Mucosa of stomach (tissue), 1 donor: ENCODE measurements around the gene AP2A2.

Source experiments
- H3K27me3 ChIP-seq: one replicate; pipeline ENCODE4 v1.7.0; 2013; ENCODE audit warnings: mild to moderate bottlenecking, low read length; ENCODE audit not compliant: control insufficient read depth, insufficient read depth
- H3K36me3 ChIP-seq: one replicate; pipeline ENCODE4 v1.7.0; 2013; ENCODE audit warnings: low read length; ENCODE audit not compliant: control insufficient read depth, insufficient read depth
- H3K4me1 ChIP-seq: one replicate; pipeline ENCODE4 v1.7.0; 2013; ENCODE audit warnings: mild to moderate bottlenecking, low read length; ENCODE audit not compliant: control insufficient read depth, insufficient read depth
- H3K4me3 ChIP-seq: one replicate; pipeline ENCODE4 v1.7.0; 2013; ENCODE audit warnings: low read length
- H3K9ac ChIP-seq: one replicate; pipeline ENCODE4 v1.7.0; 2013; ENCODE audit warnings: mild to moderate bottlenecking, low read length, moderate library complexity
- H3K9me3 ChIP-seq: one replicate; pipeline ENCODE4 v1.7.0; 2013; ENCODE audit warnings: mild to moderate bottlenecking, low read length, moderate library complexity; ENCODE audit not compliant: control insufficient read depth
- donor health status: Pancreatic carcinoma.

Gene AP2A2

DNA sequence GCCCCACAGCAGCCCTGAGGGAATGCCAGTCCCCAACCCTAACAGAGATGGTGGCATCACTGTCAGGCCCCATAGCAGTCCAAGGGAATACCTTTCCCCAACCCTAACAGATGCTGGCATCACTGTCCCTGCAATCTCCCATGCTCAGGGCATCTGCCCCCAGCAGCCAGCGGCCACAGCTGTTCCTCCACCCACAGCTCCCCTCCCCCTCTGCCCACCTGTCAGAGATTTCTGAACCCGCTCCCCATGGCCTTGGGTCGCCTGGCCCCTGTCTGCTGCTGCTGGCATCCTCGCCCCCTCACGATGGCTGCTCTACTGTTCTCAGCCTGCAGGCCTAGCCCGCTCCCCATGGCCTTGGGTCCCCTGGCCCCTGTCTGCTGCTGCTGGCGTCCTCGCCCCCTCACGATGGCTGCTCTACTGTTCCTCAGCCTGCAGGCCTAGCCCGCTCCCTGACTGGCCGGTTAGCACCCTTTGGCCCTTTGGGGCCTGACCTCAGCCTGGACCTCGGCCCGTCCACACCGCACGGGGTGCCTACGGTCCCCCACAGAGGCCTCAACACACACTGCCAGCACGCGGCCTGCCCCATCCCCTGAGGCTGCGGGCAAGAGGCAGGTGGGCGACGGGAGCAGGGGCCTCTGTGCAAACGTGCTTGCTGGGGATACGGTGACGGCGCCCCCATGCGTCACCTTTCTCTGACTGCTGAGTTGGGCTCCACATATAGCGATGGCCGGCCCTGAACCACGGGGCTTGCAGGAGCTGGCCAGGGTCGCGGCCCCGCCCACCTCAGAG is 35.8 kb upstream of the AP2A2 start:
- H3K27me3 ChIP-seq = no peaks in the 10 kb centered on the region
- no peaks in the 10 kb centered on the region for H3K9me3 ChIP-seq
- no peak overlapping the region for H3K9ac ChIP-seq
- no peak overlapping the region for H3K4me3 ChIP-seq
- no peaks in the 10 kb centered on the region for H3K4me1 ChIP-seq
- no peaks in the 10 kb centered on the region for H3K36me3 ChIP-seq

DNA sequence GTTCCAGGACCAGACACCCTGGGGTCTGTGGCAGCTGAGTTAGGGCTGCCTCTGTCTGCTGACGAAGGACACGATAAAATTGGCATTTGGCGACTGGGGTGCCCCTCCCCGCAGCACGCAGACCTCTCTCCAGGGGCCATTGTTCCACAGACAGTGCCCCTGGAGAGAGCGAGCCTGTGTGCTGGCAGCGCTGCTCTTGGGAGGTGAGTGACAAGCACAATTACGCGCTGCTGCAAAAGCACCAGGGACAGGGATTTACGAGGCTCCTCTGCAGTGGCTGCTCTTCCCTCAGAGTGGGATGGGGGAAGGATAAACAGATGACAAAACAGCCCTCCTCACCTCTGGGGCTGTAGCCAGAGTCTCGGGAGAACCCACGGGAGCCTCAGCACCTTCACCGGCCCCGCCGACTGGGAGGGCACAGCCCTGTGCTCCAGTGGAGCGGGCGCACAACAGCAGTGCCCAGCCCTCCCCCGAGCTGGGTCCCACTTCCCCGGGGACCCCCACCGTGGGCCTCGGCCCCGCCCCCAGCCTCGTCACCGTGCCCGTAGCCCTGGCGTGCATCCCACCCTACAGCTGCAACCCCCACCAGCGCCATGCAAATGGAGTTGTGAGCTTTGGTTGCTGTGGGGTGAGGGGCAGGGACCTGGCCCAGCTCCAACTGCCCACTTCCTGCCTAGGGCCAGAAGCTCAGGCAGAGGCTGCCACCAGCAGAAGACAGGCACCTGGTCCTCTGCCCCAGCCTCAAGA is 34.7 kb upstream of the AP2A2 start:
- H3K27me3 ChIP-seq = no peaks in the 10 kb centered on the region
- H3K4me3 ChIP-seq = no peak overlapping the region
- H3K36me3 ChIP-seq = no peaks in the 10 kb centered on the region
- no peaks in the 10 kb centered on the region for H3K4me1 ChIP-seq
- H3K9me3 ChIP-seq = no peaks in the 10 kb centered on the region
- H3K9ac ChIP-seq = no peak overlapping the region

DNA sequence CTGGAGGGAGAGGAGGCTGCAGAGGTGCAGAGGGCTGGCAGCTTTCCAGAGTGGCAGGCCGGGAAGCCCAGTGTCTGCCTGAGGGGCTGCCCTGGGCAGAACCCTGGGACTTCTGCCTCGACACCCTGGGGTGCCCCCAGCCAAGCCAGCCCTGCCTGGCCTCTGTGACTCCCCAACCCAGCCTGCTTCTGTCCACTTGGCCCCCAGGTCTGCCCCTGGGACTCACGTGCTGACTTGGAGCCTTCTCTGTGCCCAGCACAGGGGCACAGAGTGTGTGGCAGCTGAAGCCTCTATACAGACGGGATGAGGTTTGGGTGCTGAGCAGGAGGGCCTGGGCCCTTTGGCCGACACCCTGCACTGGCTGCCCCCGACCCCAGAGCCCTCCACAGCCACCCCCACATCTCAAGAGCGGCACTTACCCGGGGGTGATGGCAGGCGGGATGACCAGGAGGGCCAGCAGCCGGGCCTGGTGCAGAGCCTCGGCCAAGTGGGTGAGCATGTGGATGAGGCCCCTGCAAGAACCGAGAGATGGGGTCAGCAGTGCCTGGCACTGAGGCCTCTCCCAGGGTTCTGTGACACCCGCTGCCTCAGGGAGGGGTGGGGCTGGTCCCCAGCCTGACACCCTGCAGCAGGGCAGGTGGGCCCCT is 32.5 kb upstream of the AP2A2 start:
- no peak overlapping the region for H3K4me3 ChIP-seq
- no peaks in the 10 kb centered on the region for H3K4me1 ChIP-seq
- H3K9me3 ChIP-seq = no peaks in the 10 kb centered on the region
- H3K27me3 ChIP-seq = no peaks in the 10 kb centered on the region
- H3K9ac ChIP-seq = no peak overlapping the region
- H3K36me3 ChIP-seq = no peaks in the 10 kb centered on the region

DNA sequence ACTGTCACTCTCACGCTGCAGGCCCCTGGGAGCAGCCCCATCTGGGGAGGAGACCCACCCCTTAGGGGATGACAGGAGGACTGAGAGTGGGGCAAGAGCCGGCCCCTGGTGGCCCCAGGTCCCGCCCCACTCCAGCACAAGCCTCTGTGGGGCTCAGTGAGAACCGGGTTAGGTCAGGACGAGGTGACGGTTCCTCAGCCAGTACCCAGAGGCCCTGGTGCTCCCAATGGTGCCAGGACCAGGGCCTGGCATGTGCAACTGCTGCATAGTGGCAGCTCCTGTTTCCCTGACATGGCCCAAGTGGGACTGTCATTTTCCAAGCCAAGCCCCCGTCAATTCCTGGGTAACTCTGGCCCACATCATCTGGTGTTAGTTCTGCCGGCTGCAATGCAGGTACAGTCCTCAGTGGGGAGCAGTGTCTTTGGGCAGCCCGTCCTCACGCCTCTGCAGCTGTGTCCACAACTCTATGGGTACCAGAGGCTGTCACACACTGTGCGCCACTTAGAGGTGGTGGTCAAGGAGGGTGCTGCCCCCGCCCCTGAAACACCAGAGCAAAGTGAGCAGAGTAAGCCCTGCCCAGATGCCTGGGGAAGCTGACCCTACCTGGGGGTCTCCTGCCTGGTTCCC is 31.0 kb upstream of the AP2A2 start:
- no peaks in the 10 kb centered on the region for H3K27me3 ChIP-seq
- no peak overlapping the region for H3K9ac ChIP-seq
- H3K4me3 ChIP-seq = no peak overlapping the region
- no peaks in the 10 kb centered on the region for H3K9me3 ChIP-seq
- H3K4me1 ChIP-seq = no peaks in the 10 kb centered on the region
- peaks cover 6% of the 10 kb centered on the region for H3K36me3 ChIP-seq

DNA sequence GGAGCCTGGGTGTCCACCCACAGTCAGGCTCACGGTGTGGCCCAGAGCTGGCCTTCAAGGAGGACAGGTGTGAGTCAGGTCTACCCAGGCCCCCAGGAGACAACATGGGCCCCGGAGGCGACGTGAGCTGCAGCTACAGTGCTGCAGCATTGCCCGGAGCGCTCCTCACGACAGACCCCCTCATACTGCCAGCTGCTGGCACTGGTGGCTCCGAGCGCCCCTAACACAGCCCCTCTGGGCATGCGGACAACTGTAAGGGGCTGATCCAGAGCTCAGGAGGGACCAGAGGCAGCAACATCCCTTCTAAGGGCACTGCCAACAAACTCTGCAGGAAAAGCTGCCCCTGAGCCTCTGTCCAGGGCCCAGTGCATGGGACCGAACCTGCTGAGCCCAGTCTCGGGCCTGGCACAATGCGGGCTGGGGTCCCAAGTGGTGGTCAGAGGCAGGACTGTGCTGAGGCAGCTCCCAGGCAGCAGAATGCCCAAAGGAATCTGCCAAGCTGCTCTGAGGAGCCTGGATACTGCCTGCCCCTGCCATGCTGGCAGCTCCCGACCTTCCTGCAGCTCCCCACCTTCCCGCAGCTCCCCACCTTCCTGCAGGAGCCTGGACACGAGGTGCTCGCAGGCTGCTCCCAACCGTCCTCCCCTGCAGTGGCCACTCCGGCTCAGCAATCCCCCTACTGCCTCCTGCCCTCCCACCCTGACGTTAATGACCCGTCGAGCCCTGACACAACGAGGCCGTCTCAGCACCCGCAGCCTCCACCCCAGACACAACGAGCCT is 30.1 kb upstream of the AP2A2 start:
- H3K27me3 ChIP-seq = no peaks in the 10 kb centered on the region
- no peak overlapping the region for H3K4me3 ChIP-seq
- no peaks in the 10 kb centered on the region for H3K9me3 ChIP-seq
- H3K9ac ChIP-seq = no peak overlapping the region
- H3K36me3 ChIP-seq = peaks cover 10% of the 10 kb centered on the region
- no peaks in the 10 kb centered on the region for H3K4me1 ChIP-seq

DNA sequence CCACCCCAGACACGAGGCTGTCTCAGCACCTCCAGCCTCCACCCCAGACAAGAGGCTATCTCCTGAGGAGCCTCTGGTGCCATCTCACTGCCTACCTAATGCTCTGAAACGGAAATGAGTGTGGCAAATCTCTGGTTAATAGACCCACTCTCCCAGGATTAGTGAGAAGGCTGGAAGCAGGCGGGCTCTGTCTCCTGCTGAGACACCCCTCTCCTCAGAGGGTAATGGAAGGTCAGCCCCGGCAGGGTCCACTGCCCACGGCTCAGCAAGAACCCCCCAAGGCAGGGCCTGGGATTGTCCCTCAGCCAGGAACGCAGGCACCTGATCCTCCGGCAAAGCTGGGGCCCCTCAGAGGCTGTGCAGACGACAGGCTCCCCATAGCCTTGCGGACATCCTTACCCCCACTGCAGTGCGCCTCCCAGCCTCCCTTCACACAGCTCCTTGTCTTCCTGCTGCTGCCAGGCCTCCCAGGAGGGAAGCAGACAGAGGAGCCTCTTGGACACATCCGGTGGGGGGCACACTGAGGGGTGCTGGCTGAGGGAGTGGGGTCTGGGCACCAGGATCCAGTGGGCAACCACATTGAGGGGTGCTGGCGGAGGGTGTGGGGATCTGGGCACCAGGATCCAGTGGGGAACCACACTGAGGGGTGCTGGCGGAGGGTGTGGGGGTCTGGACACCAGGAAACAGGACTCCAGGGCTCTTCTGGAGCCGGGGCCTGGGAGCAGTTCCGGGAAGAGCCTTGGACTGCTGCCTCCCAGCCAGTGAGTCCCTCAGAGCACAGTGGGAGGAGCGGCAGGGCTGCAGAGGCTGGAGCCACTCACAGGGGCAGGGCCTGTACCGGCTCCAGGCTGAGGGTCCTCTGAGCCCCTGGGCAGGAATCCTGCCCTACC is 28.2 kb upstream of the AP2A2 start:
- H3K27me3 ChIP-seq = no peaks in the 10 kb centered on the region
- H3K9ac ChIP-seq = no peak overlapping the region
- H3K36me3 ChIP-seq = peaks cover 10% of the 10 kb centered on the region
- no peak overlapping the region for H3K4me3 ChIP-seq
- H3K4me1 ChIP-seq = no peaks in the 10 kb centered on the region
- no peaks in the 10 kb centered on the region for H3K9me3 ChIP-seq

DNA sequence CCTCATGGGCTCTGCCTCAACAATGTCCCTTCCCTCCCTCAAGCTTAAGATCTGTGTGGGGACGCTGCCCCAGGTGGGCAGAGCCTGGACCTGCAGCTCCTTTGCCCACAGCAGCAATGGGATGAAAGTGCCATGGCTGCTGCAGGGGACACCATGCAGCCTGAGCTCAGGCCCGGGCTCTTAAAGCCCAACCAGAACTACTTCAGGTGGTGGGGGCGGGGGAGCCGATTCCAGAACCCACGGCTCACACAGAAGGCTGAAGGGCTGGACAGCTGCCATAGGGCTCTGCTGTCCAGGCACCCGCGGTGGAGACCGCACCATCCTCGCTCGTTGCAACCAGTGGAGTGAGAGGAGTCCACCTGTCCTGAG is 27.5 kb upstream of the AP2A2 start:
- Histone ChIP-seq H3K4me3 (no peak overlapping the region), H3K27me3 (no peaks in the 10 kb centered on the region), H3K9me3 (no peaks in the 10 kb centered on the region), H3K36me3 (peaks cover 10% of the 10 kb centered on the region), H3K4me1 (no peaks in the 10 kb centered on the region), H3K9ac (no peak overlapping the region)

DNA sequence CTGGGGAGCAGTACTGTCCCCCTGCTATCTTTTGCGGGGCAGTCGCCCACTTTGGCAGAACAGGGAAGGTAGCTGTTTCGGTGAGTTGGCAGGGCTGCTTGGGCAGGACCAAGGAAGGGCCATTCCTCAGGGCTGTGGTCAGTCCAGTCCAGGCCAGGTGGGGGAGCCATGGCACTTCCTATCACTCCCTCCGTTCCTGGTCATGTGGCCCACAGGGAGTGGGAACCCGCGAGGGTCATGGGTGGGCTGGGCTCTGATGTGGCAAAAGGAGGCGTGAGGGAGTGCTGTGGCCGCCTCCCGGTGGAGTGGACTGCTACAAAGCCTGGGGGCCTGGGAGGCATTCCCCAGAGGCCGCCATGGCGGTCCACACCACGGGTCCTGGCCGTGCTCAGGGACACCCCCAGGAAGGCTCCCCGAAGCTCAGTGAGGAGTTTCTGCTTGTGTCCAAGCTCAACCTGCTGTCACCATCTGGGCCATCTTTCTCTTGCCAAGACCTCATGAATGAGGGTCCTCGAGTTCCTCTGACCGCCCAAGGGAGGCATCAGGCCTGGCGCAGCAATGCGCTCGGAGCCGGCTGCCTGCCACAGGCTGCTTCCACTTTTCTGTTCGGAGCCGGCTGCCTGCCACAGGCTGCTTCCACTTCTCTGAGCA is 27.0 kb upstream of the AP2A2 start:
- H3K4me3 ChIP-seq = no peak overlapping the region
- no peak overlapping the region for H3K9ac ChIP-seq
- H3K4me1 ChIP-seq = no peaks in the 10 kb centered on the region
- peaks cover 10% of the 10 kb centered on the region for H3K36me3 ChIP-seq
- no peaks in the 10 kb centered on the region for H3K27me3 ChIP-seq
- H3K9me3 ChIP-seq = no peaks in the 10 kb centered on the region

DNA sequence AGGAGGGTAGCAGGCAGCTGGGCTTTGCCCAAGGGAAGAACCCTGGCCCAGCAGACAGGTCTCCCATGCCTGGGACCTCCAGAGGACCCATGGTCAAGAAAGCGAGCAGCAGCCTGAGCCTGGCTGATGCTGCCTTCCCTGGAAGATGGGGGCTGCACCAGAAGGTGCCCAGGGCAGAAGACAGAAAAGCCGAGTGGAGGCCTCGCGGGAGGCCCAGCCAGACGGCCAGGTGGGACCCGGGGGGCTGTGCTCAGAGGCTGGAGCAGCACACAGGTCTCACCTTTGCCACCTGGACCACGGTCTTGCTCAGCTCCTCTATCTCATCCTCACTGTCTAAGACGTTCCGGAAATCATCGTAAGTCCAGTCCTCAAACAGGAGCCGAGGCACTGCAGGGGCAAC is 25.9 kb upstream of the AP2A2 start:
- H3K27me3 ChIP-seq = no peaks in the 10 kb centered on the region
- H3K4me1 ChIP-seq = no peaks in the 10 kb centered on the region
- peaks cover 18% of the 10 kb centered on the region for H3K36me3 ChIP-seq
- H3K9ac ChIP-seq = no peak overlapping the region
- H3K4me3 ChIP-seq = no peak overlapping the region
- no peaks in the 10 kb centered on the region for H3K9me3 ChIP-seq

DNA sequence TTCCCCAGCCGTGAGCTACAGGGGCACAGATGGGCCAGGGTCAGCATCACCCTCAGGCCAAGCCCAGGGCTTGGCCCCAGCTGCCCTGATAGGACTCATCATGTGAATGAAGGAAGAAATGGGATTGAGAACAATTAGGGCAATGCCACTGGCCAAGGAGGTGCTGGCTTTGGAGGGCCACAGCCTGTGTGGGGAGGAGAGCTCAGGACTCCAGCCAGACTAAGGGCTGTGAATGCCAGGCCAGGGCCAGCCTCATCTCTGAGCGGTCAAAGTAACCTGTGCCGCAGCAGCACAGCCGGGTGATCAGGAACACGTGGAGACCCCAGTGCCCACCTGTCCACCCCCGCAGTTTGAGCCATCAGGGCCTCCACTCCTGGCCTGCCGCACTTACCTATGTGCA is 25.1 kb upstream of the AP2A2 start:
- Histone ChIP-seq H3K9ac (no peak overlapping the region), H3K27me3 (no peaks in the 10 kb centered on the region), H3K36me3 (peaks cover 19% of the 10 kb centered on the region), H3K9me3 (no peaks in the 10 kb centered on the region), H3K4me3 (no peak overlapping the region), H3K4me1 (no peaks in the 10 kb centered on the region)
